ENCODE data around the gene CAB39. TPM values are rescaled to one million over a fixed set of nuclear protein-coding genes. Genes with fewer than 3 reads are reported as not detected.

The CAB39 gene
- total RNA-seq, 1 donor: 53.2 TPM

- Histone ChIP-seq H2AFZ (ENCODE audit: low read length) (no peak overlapping the region), H3K36me3 (ENCODE audit: insufficient read depth, low read length) (peaks cover 5% of the 10 kb centered on the region), H3K4me2 (ENCODE audit: insufficient read depth, low read length) (no peak overlapping the region), H3K9me3 (ENCODE audit: low read depth, low read length) (no peaks in the 10 kb centered on the region), H3K27me3 (ENCODE audit: insufficient read depth, low read length) (no peaks in the 10 kb centered on the region), H3K4me3 (ENCODE audit: insufficient read depth, low read length) (no peak overlapping the region), H3K79me2 (ENCODE audit: insufficient read depth, low read length) (peaks cover 86% of the 10 kb centered on the region), H3K4me1 (ENCODE audit: insufficient read depth, low read length) (peaks cover 13% of the 10 kb centered on the region), H4K20me1 (ENCODE audit: insufficient read depth, low read length) (no peaks in the 10 kb centered on the region), H3K27ac (ENCODE audit: low read depth, low read length) (no peak overlapping the region)
- DNase-seq (ENCODE audit: insufficient read length, low spot score, missing footprints): no peak
- TF ChIP-seq, protein P1, sequence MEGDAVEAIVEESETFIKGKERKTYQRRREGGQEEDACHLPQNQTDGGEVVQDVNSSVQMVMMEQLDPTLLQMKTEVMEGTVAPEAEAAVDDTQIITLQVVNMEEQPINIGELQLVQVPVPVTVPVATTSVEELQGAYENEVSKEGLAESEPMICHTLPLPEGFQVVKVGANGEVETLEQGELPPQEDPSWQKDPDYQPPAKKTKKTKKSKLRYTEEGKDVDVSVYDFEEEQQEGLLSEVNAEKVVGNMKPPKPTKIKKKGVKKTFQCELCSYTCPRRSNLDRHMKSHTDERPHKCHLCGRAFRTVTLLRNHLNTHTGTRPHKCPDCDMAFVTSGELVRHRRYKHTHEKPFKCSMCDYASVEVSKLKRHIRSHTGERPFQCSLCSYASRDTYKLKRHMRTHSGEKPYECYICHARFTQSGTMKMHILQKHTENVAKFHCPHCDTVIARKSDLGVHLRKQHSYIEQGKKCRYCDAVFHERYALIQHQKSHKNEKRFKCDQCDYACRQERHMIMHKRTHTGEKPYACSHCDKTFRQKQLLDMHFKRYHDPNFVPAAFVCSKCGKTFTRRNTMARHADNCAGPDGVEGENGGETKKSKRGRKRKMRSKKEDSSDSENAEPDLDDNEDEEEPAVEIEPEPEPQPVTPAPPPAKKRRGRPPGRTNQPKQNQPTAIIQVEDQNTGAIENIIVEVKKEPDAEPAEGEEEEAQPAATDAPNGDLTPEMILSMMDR (IDR thresholded peaks at IDR 0.05; ENCODE audit: extremely low read depth, low read depth, low read length): no peak
Measured at GRCh38 chr2:230783101-230783500, 70.5 kb downstream of the CAB39 start.

DNA sequence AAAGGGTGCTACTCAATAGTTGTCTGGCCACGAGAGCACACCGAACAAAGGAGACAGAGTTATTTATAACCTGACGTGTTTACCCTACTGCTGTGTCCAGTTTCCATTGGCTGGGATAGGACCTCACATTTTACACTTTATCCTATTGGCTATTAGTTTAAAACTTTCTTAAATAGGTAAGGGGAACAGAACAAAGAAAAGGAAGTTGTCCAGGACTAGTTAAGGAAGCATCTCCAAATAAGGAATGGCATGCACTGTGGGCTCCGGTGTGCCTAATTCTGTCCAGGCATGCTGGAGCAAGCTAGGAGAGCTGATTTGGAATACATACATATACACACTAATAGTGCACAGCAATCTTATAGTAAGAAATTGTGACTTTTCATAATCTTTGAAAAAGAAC, 72.2 kb downstream of the CAB39 start:
- Histone ChIP-seq H3K4me1 (ENCODE audit: insufficient read depth, low read length) (peaks cover 12% of the 10 kb centered on the region), H3K4me2 (ENCODE audit: insufficient read depth, low read length) (no peak overlapping the region), H3K4me3 (ENCODE audit: insufficient read depth, low read length) (no peak overlapping the region), H3K27ac (ENCODE audit: low read depth, low read length) (no peak overlapping the region), H3K27me3 (ENCODE audit: insufficient read depth, low read length) (no peaks in the 10 kb centered on the region), H3K9me3 (ENCODE audit: low read depth, low read length) (peaks cover 1% of the 10 kb centered on the region), H3K79me2 (ENCODE audit: insufficient read depth, low read length) (peaks cover 86% of the 10 kb centered on the region), H4K20me1 (ENCODE audit: insufficient read depth, low read length) (no peaks in the 10 kb centered on the region), H3K36me3 (ENCODE audit: insufficient read depth, low read length) (peaks cover 13% of the 10 kb centered on the region), H2AFZ (ENCODE audit: low read length) (no peak overlapping the region)
- TF ChIP-seq, protein P1 (IDR thresholded peaks at IDR 0.05; ENCODE audit: extremely low read depth, low read depth, low read length): no peak
- DNase-seq (ENCODE audit: insufficient read length, low spot score, missing footprints): no peak

DNA sequence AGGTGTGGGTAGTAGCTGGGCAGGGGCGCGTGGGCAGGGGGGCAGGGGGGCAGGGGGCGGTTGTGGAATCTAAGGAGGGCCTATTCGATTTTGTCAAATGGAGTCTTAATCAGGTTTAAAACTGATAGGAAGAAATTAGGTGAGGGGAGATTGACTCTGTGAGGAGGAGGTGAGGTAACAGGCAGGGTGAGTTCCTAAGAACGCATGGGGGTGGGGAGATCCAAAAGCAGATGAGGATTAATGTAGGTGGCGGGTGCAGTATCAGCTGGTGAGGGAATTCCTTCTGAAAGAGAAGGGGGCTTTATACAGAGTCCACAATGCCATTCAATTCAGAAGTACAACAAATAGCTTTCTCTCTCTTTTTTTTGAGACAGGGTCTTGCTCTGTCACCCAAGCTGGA, 72.7 kb downstream of the CAB39 start:
- H3K79me2 ChIP-seq (ENCODE audit: insufficient read depth, low read length): peaks cover 86% of the 10 kb centered on the region
- no peak for DNase-seq (ENCODE audit: insufficient read length, low spot score, missing footprints)
- peaks cover 18% of the 10 kb centered on the region for H3K36me3 ChIP-seq (ENCODE audit: insufficient read depth, low read length)

DNA sequence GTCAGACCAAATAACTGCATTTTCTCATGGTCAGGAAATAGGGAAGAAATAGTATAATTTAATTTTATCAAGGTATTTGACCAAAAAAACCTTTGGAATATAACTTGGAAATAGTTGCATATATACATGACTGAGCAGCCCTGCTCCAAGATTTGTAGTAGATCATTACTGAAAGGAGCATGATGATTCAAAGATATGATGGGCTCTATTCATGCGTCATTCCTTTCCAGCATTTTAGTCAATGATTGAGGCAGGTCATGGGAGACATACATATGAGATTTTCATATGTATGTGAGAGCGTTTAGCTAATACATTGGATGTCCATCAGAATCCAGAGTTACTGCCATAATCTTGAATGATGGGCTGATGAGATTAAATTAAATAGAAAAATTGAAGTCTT, 74.5 kb downstream of the CAB39 start:
- Histone ChIP-seq H3K27me3 (ENCODE audit: insufficient read depth, low read length) (no peaks in the 10 kb centered on the region), H3K9me3 (ENCODE audit: low read depth, low read length) (peaks cover 1% of the 10 kb centered on the region), H3K27ac (ENCODE audit: low read depth, low read length) (no peak overlapping the region), H3K4me2 (ENCODE audit: insufficient read depth, low read length) (no peak overlapping the region), H3K4me1 (ENCODE audit: insufficient read depth, low read length) (peaks cover 4% of the 10 kb centered on the region), H3K4me3 (ENCODE audit: insufficient read depth, low read length) (no peak overlapping the region), H2AFZ (ENCODE audit: low read length) (no peak overlapping the region), H3K36me3 (ENCODE audit: insufficient read depth, low read length) (peaks cover 28% of the 10 kb centered on the region), H4K20me1 (ENCODE audit: insufficient read depth, low read length) (no peaks in the 10 kb centered on the region), H3K79me2 (ENCODE audit: insufficient read depth, low read length) (peaks cover 83% of the 10 kb centered on the region)
- TF ChIP-seq, protein P1 (IDR thresholded peaks at IDR 0.05; ENCODE audit: extremely low read depth, low read depth, low read length): no peak
- no peak for DNase-seq (ENCODE audit: insufficient read length, low spot score, missing footprints)

More for the DNA sequence above, 72.7 kb downstream of the CAB39 start:
- Histone ChIP-seq H3K4me3 (ENCODE audit: insufficient read depth, low read length) (no peak overlapping the region), H3K4me2 (ENCODE audit: insufficient read depth, low read length) (no peak overlapping the region), H3K27ac (ENCODE audit: low read depth, low read length) (no peak overlapping the region), H3K9me3 (ENCODE audit: low read depth, low read length) (peaks cover 1% of the 10 kb centered on the region), H3K4me1 (ENCODE audit: insufficient read depth, low read length) (peaks cover 12% of the 10 kb centered on the region), H4K20me1 (ENCODE audit: insufficient read depth, low read length) (no peaks in the 10 kb centered on the region), H3K27me3 (ENCODE audit: insufficient read depth, low read length) (no peaks in the 10 kb centered on the region), H2AFZ (ENCODE audit: low read length) (no peak overlapping the region)
- TF ChIP-seq, protein P1 (IDR thresholded peaks at IDR 0.05; ENCODE audit: extremely low read depth, low read depth, low read length): no peak

Data from osteoblast (primary cell).